ENCODE measurements around the gene ADD1.

- no peak for TF ChIP-seq CTCF (CRISPR knock-in tag; IDR thresholded peaks at IDR 0.05)
- TF ChIP-seq ZNF331 (CRISPR knock-in tag; IDR thresholded peaks at IDR 0.05) = no peak
- no peak for TF ChIP-seq ZNF10 (CRISPR knock-in tag; IDR thresholded peaks at IDR 0.05; ENCODE audit: borderline replicate concordance, low read depth)
- no peak for TF ChIP-seq RFX5 (IDR thresholded peaks at IDR 0.05; ENCODE audit: low read depth, low read length)
- no peak for TF ChIP-seq MEIS1 (CRISPR knock-in tag; IDR thresholded peaks at IDR 0.05; ENCODE audit: borderline replicate concordance)
Measured at GRCh38 chr4:2829321-2829932, 14.2 kb upstream of the ADD1 start.
